ENCODE results near the gene HAL. TPM values are rescaled to one million over a fixed set of nuclear protein-coding genes. Genes with fewer than 3 reads are reported as not detected.
"Not testable (repeated sequence)": the region's sequence is repeated elsewhere in the genome, so short reads cannot be mapped to it uniquely, and the experiment has no call there.

Gene HAL
- total RNA-seq, 1 donor from 2014 or later = 0.58 TPM

DNA sequence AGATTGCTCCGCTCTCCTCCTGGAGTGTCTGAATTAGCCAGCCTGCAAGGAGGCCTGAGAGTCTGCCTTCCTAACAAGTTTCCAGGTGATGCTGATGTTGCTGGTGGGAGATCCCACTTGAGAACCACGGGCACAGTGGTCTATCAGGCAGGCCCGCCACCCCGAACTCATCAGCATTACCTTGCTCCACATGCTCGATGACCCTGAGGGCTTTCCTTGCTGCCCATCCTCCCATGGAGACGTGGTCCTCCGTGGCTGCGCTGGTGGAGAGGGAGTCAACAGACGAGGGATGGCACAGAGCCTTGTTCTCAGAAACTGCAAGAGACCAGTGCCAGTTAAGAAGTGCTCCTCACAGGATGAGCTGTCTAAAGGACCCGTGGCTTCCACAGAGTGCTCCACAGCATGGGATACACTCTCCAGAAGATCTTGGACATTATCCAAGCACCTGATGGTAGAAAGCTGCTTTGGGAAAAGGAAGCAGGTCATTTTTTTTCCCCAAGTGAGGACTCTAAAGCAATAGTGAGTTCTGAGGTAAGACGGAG, 18.3 kb downstream of the HAL start:
- no peak for DNase-seq (ENCODE audit: low spot score)

DNA sequence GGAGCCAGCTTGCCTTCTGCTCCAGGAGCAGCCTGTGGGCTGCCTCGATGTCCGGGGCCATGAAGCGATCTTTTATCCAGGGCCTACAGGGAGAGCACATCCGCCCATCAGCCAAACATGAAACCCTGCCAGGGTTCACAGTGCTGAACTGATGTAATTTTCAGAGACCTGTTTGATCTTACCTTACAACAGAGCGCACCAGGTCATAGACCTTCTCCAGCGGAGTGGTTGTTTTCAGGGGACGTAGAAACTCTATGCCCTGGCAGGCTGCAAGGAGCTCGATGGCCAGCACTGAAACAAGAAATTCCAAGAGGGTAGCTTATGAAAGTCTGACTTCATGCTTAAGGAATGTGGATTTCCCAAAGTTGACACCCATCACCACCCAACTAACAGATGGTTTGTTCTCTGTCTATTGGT, 19.7 kb downstream of the HAL start:
- no peak for DNase-seq (ENCODE audit: low spot score)

- no peak for DNase-seq (ENCODE audit: low spot score)
Observed at GRCh38 chr12:95975491-95975890, 20.7 kb downstream of the HAL start.

DNA sequence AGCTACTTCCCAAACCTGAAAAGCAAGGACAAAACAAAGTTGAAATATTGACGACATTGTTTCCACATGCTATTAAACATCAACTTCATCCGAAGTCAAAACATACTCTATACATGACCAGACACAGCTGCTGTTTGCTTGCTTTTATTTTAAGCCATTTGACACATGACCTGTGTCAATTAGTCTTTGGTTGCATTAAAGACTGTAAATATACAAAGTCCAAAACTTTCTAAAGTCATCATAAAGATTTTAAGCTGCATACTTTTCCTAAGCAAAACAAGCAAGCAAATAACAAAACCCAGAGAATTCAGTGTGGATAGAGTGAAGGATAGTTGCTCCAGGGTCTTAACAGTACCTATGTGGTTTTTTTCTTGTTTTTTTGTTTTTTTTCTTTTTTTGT, 21.8 kb downstream of the HAL start:
- no peak for DNase-seq (ENCODE audit: low spot score)

GRCh38 chr12:95972832-95973456, 23.2 kb downstream of the HAL start:
- no peak for DNase-seq (ENCODE audit: low spot score)

DNA sequence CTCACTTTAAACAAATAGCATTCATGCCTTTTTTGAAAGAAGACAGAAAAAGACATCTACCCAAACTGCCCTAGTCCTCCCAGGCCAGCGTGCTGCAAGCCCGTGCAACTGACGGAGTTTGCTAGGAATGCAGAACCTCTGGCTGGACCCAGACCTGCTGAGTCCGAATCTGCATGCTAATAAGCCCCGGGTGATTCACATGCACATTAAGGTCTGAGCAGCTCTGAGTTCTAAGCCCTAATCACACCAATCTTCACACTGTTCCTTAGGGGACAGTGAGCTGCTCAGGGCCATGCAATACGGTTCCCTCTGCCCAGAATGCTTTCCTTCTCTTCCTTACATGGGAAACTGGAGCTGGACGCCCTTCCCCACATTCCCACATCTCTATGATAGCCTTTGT, 25.2 kb downstream of the HAL start:
- DNase-seq (ENCODE audit: low spot score) = no peak

DNA sequence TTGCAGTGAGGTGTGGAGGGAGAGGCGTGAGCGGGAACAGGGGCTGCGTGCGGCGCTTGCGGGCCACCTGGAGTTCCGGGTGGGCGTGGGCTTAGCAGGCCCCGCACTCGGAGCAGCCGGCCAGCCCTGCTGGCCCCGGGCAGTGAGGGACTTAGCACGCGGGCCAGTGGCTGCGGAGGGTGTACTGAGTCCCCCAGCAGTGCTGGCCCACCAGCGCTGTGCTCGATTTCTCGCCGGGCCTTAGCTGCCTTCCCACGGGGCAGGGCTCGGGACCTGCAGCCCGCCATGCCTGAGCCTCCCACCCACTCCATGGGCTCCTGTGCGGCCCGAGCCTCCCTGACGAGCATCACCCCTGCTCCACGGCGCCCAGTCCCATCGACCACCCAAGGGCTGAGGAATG, 27.0 kb downstream of the HAL start:
- DNase-seq (ENCODE audit: low spot score) = not testable (repeated sequence)

DNA sequence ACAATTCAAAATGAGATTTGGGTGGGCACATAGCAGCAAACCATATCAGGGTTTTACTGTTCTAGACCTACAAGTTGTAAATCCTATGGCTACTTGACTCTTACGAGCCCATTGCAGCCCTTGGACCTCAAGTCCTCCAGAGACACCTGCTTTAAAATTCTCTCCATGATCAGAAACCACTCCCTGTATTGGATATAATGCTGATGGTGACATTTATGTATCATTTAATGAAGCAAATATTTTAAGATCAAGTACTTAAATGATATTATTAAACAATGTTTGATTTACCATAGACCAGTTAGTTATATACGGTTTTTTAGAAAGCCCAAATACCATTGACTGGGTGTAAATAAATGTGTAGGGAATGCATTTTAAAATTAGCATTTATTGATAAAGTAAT, 28.8 kb downstream of the HAL start:
- DNase-seq (ENCODE audit: low spot score) = no peak

- DNase-seq (ENCODE audit: low spot score) = no peak
Observed at GRCh38 chr12:95966287-95966870, 29.8 kb downstream of the HAL start.

GRCh38 chr12:95963096-95963495, 33.0 kb downstream of the HAL start:
- no peak for DNase-seq (ENCODE audit: low spot score)

- DNase-seq (ENCODE audit: low spot score) = no peak
Observed at GRCh38 chr12:95962222-95962621, 33.9 kb downstream of the HAL start.

GRCh38 chr12:95960241-95960640, 35.9 kb downstream of the HAL start:
- DNase-seq (ENCODE audit: low spot score) = no peak

GRCh38 chr12:95959107-95959506, 37.0 kb downstream of the HAL start:
- no peak for DNase-seq (ENCODE audit: low spot score)

DNA sequence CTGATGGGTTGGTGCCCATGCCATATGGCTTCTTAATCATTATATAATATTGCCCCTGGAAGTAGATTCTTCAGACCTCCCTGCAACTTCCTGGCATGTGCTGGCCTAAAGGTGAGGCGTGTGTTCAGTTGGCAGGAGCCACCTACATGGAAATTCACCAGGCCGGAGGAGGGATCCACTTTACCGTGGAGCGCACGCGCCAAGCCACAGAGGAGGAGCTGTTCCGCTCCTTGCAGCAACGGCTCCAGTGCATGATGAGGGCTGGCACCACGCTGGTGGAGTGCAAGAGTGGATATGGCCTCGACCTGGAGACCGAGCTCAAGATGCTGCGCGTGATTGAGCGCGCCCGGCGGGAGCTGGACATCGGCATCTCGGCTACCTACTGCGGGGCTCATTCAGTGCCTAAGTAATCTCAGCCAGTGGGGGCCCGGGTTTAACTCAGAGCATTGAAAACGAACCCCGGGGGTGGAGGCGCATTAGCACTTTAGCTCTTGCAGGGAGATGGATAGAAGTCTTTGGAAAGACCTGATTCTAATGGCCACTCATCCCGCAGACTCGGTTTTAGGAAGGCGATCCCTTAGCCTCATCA, 39.5 kb downstream of the HAL start:
- no peak for DNase-seq (ENCODE audit: low spot score)

DNA sequence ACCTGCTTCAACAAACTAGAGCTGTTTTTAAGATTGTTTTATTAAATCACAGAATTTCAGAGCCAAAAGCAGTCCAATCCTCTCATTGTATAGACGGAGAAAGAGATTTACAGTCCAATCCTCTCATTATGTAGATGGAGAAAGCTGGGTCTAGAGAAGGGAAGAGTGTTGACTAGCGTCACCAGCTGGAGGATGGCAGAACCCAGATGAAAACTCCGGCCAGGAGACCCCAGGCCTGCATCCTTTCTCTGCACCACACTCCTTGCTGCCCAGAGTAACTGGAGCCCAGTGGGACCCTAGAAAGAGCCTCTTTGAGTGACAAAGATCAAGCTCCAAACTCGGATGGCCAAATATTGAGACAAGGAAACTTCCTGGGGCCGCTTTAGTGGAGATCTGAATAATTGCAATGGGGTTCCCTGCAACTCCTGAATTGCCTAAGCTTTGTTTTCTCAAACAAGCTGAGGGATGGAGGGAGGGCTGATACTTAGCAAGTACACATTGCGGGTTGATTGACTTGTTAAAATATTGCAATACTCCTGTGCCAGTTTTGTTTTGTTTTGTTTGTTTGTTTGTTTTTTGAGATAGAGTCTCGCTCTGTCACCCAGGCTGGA, 40.5 kb downstream of the HAL start:
- no peak for DNase-seq (ENCODE audit: low spot score)

DNA sequence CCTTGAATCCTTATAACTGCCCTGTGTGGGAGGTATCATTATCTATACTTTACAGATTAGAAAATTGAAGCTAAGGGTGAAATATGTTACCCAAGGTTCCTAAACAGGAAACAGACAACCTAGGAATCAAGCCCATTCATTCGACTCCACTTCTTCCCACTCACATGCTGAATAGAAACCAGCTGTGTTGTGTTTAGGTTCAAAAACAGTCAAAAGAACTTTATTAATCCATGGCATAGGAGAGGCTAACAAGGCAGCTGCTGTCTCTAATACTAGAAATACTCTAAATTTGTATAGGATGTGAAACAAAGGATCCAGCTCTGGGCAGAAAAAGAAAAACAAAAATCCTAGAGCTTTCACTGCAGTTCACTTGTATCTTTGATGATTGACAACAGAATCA, 43.1 kb downstream of the HAL start:
- no peak for DNase-seq (ENCODE audit: low spot score)

DNA sequence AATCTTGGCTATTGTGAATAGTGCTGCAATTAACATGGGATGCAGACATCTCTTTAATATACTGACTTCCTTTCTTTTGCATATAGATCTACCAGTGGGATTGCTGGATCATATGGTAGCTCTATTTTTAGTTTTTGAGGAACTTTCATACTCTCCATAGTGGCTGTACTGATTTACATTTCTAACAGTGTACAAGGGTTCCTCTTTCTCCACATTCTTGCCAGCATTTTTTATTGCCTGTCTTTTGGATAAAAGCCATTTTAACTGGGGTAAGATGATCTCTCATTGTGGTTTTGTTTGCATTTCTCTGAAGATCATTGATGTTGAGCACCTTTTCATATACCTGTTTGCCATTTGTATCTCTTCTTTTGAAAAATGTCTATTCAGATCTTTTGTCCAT, 44.6 kb downstream of the HAL start:
- no peak for DNase-seq (ENCODE audit: low spot score)

DNA sequence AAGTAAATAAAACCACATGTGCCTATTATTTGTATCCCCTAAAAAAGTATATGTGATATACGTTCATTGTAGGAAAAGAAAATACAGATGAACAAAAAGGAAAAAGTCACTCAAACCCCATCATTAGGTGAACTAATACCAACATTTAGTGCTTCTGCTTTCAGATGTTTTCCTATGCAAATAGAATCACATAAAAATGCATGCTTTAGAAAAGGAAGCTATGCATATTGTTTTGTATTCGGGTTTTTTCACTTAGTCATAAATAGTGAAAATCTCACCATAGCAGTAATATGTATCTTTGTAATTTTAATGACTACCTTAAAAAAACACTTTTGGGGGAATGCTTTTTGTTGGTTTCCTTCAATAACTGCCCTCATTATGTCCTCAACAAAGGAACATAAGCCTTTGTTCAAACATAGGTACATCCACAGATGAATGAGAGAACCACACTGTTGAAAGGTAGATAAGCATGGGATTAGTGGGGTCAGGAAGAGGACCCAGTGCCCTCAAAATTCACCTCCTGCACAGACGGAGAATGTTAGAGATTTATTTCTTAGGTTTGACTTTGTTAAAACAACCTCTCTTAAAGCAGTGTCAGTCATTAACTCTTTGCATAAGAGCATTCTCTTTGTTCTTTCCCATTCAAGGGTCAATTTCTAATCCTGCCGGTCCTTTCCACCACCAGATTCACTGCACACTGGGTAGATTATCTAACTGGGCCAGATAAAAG, 46.5 kb downstream of the HAL start:
- DNase-seq (ENCODE audit: low spot score) = no peak

DNA sequence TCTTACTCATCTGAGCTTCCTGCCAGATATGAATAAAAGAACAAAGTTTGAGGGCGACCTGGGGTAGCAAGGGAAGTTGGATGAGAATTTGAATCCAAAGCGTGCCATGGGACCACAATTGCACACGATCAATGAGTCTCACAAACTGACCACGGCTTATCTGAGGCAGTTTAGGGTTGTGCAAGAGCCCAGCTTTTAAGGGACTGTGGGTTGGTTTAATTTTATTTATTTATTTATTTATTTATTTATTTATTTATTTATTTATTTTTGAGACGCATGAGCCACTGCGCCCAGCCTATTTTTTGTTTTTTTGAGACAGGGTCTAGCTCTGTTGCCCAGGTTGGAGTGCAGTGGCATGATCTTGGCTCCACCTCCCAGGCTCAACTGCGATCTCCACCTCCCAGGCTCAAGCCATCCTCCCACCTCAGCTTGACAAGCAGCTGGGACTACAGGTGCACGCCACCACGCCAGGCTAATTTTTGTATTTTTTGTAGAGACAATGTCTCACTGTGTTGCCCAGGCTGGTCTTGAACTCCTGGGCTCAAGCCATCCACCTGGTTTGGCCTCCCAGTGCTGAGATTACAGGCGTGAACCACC, 51.9 kb downstream of the HAL start:
- no peak for DNase-seq (ENCODE audit: low spot score)

DNA sequence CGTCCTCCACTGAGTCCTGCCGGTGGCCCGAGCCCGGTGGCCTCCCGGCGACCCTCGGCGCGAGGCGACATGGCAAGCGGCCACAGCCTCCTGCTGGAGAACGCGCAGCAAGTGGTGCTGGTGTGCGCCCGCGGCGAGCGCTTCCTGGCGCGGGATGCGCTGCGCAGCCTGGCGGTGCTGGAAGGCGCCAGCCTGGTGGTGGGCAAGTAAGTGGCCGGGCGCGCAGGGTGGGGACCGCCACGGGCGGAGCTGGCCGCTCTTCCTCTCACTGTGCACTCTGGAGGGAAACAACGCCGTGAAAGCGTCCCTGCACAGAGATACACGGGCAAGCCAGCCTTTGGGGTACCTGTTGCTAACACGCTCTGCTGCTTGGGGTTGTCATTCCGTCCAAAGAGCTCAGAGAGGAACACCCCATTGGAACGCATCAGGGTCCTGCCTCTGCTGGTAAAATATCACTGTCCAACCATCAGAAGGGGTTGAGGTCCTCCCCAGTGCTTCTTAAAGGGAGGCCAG, 52.8 kb downstream of the HAL start, which contains the start of gene AMDHD1:
AMDHD1 (plus strand) TSS at position 2 of the 513 bp plus-strand sequence; CDS start at position 70, 68 bp downstream.
- DNase-seq (ENCODE audit: low spot score) = peak; percentile 47
